HEK293T (cell line): ENCODE data around the gene PLK5.

ENCODE experiments used
- ARNT ChIP-seq: fragments of 450-650 bp; IDR thresholded peaks from 2 replicates; pipeline ENCODE4 v1.6.1; 2017; ENCODE audit warnings: mild to moderate bottlenecking
- BHLHE40 ChIP-seq: fragments of 450-650 bp; IDR thresholded peaks from 2 replicates; pipeline ENCODE4 v1.6.1; 2016; ENCODE audit warnings: mild to moderate bottlenecking, moderate library complexity, borderline replicate concordance
- ELF4 ChIP-seq: fragments of 450-650 bp; IDR thresholded peaks from 2 replicates; pipeline ENCODE4 v1.6.1; 2017; ENCODE audit warnings: antibody characterized with exemption
- FOXA1 ChIP-seq: fragments of 450-650 bp; IDR thresholded peaks from 2 replicates; pipeline ENCODE4 v1.6.1; 2016; ENCODE audit warnings: mild to moderate bottlenecking
- FOXM1 ChIP-seq: fragments of 450-650 bp; IDR thresholded peaks from 2 replicates; pipeline ENCODE4 v1.6.1; 2017; ENCODE audit warnings: mild to moderate bottlenecking, borderline replicate concordance
- PKNOX1 ChIP-seq: fragments of 450-650 bp; IDR thresholded peaks from 2 replicates; pipeline ENCODE4 v1.6.1; 2016
- SP1 ChIP-seq: fragments of 450-650 bp; IDR thresholded peaks from 2 replicates; pipeline ENCODE4 v1.6.1; 2017
- SUZ12 ChIP-seq: fragments of 450-650 bp; IDR thresholded peaks from 2 replicates; pipeline ENCODE4 v1.6.1; 2016; ENCODE audit warnings: mild to moderate bottlenecking
- TARDBP ChIP-seq: fragments of 450-650 bp; IDR thresholded peaks from 2 replicates; pipeline ENCODE4 v1.6.1; 2016
- ZNF384 ChIP-seq: fragments of 450-650 bp; IDR thresholded peaks from 2 replicates; pipeline ENCODE4 v1.6.1; 2016

DNA sequence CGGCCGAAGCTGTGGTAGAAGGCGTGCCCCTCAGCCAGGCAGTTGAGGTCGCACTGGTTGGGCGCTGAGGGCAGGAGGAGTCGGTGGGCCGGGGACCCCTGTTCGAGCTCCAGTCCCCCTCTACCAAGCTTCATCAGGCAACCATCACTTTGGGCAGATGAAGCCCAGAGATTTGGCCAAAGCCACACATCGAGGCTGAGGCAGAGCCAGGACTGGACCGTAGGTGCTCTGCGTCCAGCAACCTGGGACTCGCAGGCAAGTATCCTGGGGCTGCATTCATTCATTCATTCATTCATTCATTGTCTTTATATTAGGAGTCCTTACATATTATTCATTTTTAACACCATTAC is 15.4 kb upstream of the PLK5 start:
- no peak for TF ChIP-seq FOXA1
- TF ChIP-seq ZNF384 = no peak
- TF ChIP-seq SP1 = no peak
- TF ChIP-seq BHLHE40 = no peak
- no peak for TF ChIP-seq ELF4
- no peak for TF ChIP-seq TARDBP
- no peak for TF ChIP-seq SUZ12
- TF ChIP-seq FOXM1 = no peak
- TF ChIP-seq PKNOX1 = no peak
- no peak for TF ChIP-seq ARNT
